NCI-H1092 treated with DMSO at 0.1 percent for 48 hours (cell line): ENCODE results near the gene NUCKS1.

Experiments
- DNase-seq: peaks from one replicate; lab custom pipeline; 2025; lab: John Stamatoyannopoulos, UW

The NUCKS1 gene

GRCh38 chr1:205669341-205670149 is 80.4 kb downstream of the NUCKS1 start:
- DNase-seq: no peak

GRCh38 chr1:205668951-205669340 is 81.0 kb downstream of the NUCKS1 start:
- no peak for DNase-seq

- no peak for DNase-seq
Observed at GRCh38 chr1:205667909-205668643, 81.9 kb downstream of the NUCKS1 start.

GRCh38 chr1:205666372-205667166 is 83.4 kb downstream of the NUCKS1 start:
- no peak for DNase-seq

GRCh38 chr1:205665201-205666045 is 84.6 kb downstream of the NUCKS1 start:
- peak; percentile 73 for DNase-seq

- DNase-seq: peak; percentile 85
Observed at GRCh38 chr1:205664399-205665017, 85.5 kb downstream of the NUCKS1 start.

- no peak for DNase-seq
Observed at GRCh38 chr1:205663286-205663936, 86.6 kb downstream of the NUCKS1 start.
